ENCODE data around the gene NPHS2.

DNA sequence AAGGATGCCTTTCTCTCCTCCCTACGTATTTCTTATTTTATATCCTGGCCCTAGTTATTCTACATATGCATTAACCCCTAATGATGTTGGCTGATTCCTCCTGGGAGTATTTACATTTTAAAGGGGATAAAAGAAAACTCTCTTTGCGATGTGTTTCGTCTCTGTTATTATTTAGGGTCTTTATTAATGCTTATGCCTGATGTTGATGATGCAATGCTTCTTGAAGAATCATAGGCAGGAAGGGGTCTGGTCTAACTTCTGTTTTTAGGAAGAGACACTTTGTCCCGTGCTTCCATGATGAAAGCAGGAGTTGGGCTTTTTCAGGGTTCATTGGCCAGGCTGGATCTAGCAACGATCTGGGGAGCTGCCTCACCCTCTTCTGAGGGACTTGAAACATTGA is 761 bp upstream of the NPHS2 start:
- TF ChIP-seq CBFB (CRISPR knock-in tag; IDR thresholded peaks at IDR 0.05) (no peak), ZIK1 (CRISPR knock-in tag; IDR thresholded peaks at IDR 0.05; ENCODE audit: borderline replicate concordance, low read depth) (no peak), ZMYM4 (CRISPR knock-in tag; IDR thresholded peaks at IDR 0.05) (no peak), TCF7 (IDR thresholded peaks at IDR 0.05; ENCODE audit: low read depth) (no peak), FOSL1 (CRISPR knock-in tag; IDR thresholded peaks at IDR 0.05; ENCODE audit: borderline replicate concordance) (no peak), TBP (CRISPR knock-in tag; IDR thresholded peaks at IDR 0.05) (no peak), MAZ (IDR thresholded peaks at IDR 0.05; ENCODE audit: borderline replicate concordance, low read depth, low read length) (no peak), MAZ (CRISPR knock-in tag; IDR thresholded peaks at IDR 0.05; ENCODE audit: low read depth) (no peak), ZFP37 (CRISPR knock-in tag; IDR thresholded peaks at IDR 0.05; ENCODE audit: borderline replicate concordance) (no peak)
- TF ChIP-seq, protein P1, sequence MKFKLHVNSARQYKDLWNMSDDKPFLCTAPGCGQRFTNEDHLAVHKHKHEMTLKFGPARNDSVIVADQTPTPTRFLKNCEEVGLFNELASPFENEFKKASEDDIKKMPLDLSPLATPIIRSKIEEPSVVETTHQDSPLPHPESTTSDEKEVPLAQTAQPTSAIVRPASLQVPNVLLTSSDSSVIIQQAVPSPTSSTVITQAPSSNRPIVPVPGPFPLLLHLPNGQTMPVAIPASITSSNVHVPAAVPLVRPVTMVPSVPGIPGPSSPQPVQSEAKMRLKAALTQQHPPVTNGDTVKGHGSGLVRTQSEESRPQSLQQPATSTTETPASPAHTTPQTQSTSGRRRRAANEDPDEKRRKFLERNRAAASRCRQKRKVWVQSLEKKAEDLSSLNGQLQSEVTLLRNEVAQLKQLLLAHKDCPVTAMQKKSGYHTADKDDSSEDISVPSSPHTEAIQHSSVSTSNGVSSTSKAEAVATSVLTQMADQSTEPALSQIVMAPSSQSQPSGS (CRISPR knock-in tag; IDR thresholded peaks at IDR 0.05) = no peak

All from HepG2 (cell line).